HG02588 (cell line): Measurements from ENCODE around the gene LSM3.

Experiments used
- ATAC-seq: cut with Tn5 transposase; IDR thresholded peaks from one replicate; pipeline ENCODE4 v1.9.1; 2021; ENCODE audit warnings: mild to moderate bottlenecking, moderate library complexity; ENCODE audit not compliant: unreplicated experiment

LSM3 gene

DNA sequence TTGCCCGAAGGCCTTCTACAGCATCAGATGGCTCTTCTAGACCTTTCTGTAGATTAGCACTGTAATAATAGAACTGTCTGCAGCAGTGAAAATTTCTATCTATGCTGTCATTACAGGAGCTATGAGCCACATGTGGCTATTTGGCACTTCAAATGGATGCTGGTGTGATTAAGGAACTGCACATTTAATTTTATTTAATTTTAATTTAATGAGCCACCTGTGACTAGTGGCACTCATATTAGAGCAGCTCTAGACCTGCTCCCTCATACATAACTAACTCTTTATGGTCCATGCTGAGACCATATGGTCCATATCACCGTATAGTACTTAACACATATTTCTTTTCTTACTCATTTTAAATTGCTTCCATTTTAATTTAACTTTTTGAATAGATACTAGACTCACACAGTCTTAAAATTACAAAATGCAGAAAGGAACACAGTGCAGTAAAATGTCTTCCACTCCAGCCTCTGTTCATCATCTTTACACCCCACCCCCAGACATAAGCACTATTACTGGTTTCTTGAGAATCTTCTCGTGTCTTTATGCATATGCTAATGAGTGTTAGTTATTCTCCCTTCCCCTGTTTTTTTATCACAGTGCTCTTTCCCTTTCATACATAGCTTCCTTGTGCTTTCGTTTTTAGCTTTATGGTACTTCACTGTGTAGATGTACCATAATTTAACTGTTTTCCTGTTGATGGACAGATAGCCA, 9.6 kb downstream of the LSM3 start:
- ATAC-seq: no peak

DNA sequence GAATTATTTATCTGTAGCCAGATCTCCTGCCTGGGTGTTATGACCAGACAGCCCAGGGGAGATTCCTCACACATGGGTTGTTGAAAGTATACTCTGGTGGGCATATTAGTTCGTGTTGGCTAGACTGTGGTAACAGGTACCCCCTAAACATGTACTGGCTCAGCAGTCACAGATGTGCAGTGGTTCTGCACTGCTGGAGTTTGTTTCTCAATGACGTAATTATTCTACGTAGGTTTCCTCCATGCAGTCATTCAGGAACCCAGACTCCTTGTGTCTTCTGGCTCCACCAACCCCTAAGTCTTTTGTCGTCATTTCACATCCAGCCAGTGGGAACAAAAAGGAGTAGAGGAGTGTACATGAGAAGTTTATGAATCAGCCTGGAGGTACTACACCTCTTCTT, 16.2 kb downstream of the LSM3 start:
- no peak for ATAC-seq

DNA sequence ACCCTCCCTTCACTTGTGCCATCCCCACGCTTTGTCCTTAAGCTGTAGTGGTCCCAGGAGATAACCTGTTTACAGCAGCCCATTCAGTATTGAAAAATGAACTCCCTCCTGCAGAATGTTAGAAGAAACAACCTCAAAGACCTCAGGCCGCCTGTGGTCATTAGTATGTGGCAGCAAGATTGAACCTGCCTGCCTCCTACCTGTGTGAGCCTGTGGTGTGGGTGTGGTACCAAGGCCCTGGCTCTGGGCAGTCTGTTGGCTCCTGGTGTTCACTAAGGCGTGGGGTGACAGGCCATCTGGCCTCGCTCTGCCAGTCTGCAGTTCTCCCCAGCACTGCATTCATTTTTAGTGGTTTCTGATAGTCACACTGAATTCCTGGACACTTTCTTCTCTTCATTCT, 21.0 kb downstream of the LSM3 start:
- ATAC-seq: no peak

DNA sequence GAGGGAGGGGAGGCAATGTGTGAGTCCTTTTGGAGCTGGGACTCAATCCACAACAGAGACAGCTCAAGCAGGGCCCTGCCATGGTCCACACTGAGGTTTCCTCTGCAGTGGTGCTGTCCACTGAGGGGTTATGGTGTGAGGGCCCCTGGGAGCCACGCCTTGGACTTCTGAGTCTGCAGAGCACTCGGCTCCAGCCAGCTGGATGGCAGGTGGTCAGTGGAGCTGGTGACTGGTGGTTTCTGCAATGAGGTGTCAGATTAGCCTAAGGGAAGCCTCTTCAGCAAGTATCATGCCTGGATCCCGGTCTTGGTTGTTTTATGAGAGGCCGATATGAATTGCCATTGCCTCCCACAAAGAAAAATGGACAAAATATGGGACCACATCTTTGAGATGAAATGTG, 21.7 kb downstream of the LSM3 start:
- no peak for ATAC-seq

GRCh38 chr3:14200841-14201240, 22.2 kb downstream of the LSM3 start:
- no peak for ATAC-seq

DNA sequence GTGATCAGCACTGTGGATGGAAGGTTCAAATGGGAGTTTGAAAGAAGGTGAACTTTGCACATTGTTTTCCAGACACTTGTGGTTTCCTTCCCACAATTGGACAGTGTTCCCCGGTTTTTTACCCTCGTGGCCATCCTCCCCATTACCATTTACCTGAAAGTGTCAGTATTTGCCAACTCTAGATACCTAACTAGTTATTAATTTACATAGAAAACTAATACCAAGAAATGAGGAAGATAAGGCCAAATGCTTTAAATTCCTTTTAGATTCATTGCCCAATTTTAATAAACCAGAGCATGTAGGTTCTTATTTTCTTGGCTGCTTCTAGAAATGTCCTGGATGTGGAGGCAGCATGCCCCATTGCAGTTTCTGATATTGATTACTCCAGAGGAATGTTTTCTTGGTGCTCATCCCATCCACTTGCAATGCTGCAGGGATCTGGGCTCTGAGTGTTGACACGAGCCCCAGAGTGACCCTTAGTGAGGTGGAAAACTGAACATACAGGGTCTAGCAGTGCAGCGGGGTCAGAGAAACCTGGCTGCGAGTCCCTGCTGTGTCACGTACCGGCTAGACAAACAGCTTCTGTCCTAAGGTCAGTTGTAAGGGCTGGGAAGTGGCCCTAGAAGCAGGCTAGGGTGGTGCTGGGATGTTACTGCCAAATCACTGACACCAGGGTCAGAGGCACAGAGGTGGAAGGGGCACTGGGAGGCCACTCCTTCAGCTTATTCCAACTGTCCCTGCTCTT, 23.5 kb downstream of the LSM3 start:
- ATAC-seq: no peak

DNA sequence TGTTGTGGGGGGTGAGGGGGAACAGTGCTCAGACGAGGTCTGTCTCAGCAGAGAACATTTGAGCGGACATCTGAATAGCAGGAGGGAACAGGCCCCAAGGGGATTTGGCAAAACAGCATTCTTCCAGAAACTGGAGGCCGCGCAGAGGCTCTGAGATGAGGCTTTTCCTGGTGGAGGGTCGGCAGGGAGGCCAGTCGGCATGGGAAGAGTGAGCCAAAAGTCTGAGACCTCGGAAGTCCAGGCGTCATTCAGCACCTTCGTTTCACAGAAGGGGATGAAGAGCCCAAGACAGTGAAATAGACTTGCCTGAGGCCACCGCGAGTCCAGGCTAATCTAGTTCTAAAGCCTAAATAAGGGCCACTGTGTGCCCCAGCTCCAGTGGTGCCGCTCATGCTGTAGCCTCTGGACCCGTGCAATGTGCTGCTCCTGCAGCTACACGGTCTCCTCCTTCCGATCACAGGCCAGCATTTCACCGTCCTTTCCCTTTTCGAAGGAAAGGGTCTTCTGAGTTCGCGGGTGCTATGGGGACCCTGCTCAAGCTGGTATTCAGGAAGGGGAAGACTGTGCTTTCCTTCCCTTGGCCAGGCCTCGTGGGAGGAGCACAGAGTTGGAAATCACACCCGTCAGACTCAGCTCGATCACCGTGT, 24.4 kb downstream of the LSM3 start:
- no peak for ATAC-seq

DNA sequence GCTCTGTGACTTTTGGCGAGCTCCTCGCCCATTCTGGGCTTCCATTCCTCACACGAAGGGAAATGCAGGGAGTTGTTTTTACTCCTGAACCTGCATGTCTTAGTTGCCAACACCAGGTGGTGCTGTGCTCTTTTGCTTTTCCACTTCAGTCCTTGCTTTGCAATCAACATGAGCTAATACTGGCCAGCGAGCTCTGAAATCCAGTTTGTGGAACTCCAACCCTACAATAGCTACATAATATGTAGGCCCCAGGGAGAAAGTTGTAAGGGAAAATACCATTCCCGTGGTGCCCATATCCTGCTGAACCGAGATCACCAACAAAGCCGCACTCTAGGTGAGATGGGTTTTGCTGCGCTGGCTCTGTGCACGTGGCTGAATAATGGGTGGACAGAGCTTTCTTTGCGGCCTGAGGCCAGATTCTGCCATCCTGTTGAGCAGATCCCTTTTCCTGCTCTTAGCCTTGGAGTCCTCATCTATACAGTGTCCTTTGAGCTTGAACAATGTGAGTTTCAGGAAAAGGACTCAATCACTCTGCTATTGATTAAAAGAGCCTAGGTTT, 25.0 kb downstream of the LSM3 start:
- no peak for ATAC-seq

- no peak for ATAC-seq
Observed at GRCh38 chr3:14204515-14205284, 26.1 kb downstream of the LSM3 start.

- ATAC-seq: no peak
Observed at GRCh38 chr3:14206548-14207177, 28.0 kb downstream of the LSM3 start.

GRCh38 chr3:14208168-14208567, 29.6 kb downstream of the LSM3 start:
- ATAC-seq: no peak

GRCh38 chr3:14208977-14209394, 30.4 kb downstream of the LSM3 start:
- ATAC-seq: no peak

DNA sequence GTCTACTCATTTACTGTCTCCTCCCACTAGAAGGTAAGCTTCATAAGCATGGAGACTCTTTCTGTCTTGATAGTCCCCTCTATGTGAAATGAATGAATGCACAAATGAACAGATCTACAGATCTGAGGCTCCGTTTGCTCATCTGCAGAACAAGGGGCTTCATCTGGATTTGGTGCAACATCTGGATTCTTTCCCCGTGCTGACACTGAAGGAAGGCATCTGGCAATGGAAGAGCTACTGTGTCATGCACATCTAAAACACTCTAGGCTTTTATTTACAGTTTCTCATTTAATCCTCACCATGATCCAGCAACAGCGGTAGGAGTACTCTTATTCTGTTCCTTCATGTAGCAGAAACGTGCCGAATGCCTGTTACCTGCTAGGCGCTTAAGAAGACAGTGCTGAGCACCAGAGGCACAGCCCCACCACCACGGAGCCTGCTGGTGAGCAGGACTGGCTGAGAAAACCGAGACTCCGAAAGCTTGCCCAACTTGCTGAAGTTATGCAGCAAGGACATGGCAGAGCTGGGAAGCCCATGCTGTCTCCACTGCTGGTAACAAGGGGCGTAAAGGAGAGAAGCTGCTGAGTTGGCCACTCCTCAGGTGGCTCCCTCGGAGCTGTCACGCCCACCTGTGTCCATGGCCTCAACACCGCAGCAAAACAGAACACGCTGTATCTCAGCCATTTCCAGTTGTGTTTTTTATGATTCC, 31.1 kb downstream of the LSM3 start:
- ATAC-seq: no peak

DNA sequence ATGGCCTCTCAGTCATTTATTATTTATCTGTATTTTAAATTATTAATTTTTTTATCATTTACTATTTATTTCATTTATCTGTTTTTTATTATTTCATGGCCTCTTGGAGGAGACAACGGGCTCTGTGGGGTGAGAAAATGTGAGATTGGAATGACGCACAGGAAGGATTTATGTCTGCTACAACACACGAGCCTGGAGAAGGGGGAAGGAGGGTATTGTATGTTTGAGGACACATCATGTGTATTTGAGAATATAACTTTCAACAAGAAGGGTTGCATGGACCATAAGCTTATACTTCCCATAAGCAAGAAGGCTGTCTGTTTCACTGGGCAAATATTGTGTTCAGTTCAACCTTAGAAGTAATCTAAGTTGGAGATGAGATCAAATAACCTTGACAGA, 31.7 kb downstream of the LSM3 start:
- no peak for ATAC-seq

- ATAC-seq: no peak
Observed at GRCh38 chr3:14210843-14211594, 32.4 kb downstream of the LSM3 start.

- no peak for ATAC-seq
Observed at GRCh38 chr3:14211621-14212020, 33.0 kb downstream of the LSM3 start.

GRCh38 chr3:14212032-14212431, 33.4 kb downstream of the LSM3 start:
- ATAC-seq: no peak

DNA sequence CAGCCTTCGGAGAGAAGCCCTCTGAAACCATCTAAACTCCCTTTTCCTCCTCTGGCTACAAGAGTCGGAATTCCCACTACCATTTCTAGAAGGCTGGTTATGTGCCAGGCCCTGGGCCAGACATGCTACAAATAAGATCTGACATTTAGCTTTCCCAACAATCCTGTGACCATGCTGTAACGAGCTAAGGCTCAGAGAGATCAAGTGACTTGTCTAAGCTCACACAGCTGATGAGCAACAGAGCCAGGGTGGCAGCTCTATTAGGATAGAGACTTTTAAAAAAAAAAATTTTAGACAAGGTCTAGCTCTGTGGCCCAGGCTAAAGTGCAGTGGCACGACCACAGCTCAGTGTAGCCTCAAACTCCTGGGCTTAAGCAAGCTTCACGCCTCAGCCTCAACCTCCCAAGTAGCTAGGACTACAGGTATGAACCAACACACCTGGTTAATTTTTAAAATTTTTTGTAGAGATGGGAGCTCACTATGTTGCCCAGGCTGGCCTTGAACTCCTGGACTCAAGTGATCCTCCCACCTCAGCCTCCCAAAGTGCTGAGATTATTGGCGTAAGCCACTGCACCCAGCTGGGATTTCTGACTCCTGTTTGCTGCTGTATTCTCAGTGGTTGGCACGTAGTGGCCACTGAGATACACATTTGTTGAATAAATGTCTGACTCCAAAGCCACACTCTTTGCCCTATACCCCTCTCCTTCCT, 34.6 kb downstream of the LSM3 start:
- no peak for ATAC-seq

DNA sequence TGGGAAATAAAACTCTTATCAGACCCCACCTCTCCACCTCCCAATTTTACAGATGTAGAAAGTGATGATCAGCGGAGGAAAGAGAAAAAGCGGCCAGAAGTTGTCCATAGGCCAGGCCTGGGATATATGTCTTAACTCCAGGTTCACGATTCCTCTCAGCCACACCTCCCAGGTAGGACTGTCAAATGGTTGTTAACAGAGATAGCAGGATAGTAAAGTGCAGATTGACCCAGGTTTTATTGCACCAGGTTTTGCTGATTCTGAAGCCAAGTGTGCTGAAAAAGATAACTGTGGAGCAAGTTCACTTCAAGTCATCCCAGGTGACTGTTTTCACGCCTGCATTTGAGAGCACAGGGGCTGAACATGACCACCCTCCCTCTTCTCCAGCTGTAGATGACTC, 36.1 kb downstream of the LSM3 start:
- no peak for ATAC-seq
